SK-MEL-5 (cell line): ENCODE data around the gene CKLF. TPM values are rescaled to one million over a fixed set of nuclear protein-coding genes. Genes with fewer than 3 reads are reported as not detected.
A peak's percentile ranks its signal among the peaks of the same experiment; 100 is the strongest.
"Not testable (repeated sequence)": the region's sequence is repeated elsewhere in the genome, so short reads cannot be mapped to it uniquely, and the experiment has no call there.

Experiments
- DNase-seq: peaks from one replicate; pipeline ENCODE4 v3.0.0-alpha.2; 2016; ENCODE audit warnings: low read depth, low spot score
- in situ Hi-C: cut with HindIII; loops from 2 replicates; pipeline ENCODE4 v1.10.0; 2016; ENCODE audit warnings: low sequenced_read_pairs, high pct_unique_total_duplicates, low pct_unique_long_range_greater_than_20kb
- small RNA-seq, 2 experiments: library from RNA; depleted of rRNA; stranded (forward); fragments of <200 nt; gene quantifications; one replicate each; pipeline ENCODE3, GENCODE V24; 2014
- total RNA-seq: library from RNA; depleted of rRNA; stranded (reverse); fragments of >200 nt; shearing (Covaris generic); gene quantifications from 2 replicates; pipeline ENCODE4 v1.2.3, GENCODE V29; 2014; rRNA removed

Gene CKLF
- total RNA-seq, 1 experiment from 2014 or later: 86.7 TPM

DNA sequence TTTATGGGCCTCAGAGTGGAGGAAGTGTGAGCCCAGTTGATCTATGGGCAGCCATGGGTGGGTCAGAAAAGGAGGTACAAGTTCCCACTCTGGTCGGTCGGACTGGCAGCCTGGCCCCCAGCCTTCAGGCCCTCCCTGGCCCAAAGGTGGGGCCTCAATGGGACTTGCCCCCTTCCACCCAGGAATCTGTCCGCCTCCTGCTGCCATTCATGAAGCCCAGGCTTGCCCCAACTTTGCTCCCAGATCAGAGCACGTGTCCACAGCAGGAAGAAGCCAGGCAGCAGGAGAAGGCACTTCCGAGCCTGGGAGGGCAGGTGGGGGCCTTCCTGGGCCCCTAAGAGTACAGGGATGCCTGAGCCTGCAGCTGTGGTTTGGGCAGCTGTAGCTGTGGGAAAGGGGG lies 49.1 kb downstream of the CKLF start:
- in situ Hi-C loops: no loop called here
- DNase-seq: no peak

DNA sequence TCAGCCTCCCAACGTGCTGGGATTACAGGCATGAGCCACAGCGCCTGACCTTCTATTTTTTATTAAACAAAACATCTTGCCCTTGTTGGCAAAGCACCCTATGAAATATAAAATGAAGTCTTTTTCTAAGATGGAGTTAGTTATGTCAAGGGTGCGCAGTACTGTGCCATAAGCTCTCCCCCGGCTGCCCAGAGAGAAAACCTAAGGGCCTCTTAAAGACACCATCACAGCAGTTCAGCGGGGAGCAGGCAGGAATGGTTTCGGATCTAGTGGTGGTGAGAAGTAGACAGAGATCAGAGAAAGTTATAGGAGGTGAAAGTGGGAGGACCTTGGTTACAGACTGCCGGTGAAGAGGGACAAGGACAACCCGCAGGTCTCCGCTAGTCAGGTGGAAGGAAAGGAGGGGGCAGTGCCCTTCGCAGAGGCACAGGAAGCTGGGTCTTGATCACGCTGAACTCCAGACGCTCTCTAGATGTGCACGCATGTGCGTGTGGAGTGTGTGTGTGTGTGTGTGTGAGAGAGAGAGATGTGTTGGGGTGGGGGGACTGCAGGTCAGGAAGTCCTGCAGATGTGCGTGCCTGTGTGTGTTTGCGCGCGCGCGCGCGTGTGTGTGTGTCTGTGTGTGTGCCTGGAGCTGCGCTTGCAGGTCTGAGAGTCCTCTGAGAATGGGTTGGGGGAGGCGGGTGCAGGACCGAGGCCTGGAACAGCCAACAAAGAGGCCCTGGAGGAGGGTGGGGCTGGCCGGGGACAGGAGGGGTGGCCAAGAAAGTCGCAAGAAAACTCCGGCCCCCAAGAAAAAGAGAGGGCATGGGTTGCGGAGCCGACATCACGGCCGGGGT lies 51.4 kb downstream of the CKLF start:
- in situ Hi-C loops: no loop called here
- DNase-seq: peak; percentile 68

DNA sequence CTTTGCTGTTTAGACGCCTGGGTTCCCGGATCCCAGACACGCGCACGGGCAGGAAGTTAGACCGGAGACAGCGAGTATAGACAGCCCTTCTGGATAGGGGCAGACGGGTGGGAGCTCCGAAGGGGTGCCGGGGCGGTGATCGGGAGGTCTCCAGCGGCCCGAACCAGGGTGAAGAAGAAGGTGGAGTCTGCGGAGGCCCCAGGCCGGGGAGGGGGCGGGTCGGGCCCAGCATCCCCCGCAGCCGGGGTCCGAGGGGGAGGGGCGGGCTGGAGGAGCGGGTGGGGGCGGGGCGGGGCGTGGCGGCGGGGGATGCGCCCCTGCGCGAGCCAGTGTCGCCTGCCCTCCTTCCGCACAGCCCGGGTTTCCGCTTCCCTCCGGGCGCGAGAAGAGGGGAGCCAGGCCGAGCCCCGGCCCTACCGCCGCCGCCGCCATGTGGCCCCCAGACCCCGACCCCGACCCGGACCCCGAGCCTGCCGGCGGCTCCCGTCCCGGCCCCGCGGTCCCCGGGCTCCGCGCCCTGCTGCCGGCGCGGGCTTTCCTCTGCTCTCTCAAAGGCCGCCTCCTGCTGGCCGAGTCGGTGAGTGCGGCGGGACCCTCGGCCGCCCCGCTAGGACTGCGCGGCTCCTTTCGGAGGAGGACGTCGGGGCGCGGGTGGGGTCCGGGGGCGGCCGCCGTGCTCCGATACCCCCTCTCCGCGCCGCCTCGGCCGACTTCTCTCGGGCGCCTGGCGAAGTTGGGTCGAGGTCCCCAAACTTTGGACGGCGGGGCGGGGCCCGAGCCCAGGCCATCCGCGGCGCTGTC lies 52.2 kb downstream of the CKLF start, which contains the start of gene CMTM3:
Gene CMTM3 (plus strand): TSS at position 329 of the 801 bp plus-strand sequence. CDS start 102 bp downstream, at position 431.
- peak; percentile 52 for DNase-seq
- in situ Hi-C loops: no loop called here

DNA sequence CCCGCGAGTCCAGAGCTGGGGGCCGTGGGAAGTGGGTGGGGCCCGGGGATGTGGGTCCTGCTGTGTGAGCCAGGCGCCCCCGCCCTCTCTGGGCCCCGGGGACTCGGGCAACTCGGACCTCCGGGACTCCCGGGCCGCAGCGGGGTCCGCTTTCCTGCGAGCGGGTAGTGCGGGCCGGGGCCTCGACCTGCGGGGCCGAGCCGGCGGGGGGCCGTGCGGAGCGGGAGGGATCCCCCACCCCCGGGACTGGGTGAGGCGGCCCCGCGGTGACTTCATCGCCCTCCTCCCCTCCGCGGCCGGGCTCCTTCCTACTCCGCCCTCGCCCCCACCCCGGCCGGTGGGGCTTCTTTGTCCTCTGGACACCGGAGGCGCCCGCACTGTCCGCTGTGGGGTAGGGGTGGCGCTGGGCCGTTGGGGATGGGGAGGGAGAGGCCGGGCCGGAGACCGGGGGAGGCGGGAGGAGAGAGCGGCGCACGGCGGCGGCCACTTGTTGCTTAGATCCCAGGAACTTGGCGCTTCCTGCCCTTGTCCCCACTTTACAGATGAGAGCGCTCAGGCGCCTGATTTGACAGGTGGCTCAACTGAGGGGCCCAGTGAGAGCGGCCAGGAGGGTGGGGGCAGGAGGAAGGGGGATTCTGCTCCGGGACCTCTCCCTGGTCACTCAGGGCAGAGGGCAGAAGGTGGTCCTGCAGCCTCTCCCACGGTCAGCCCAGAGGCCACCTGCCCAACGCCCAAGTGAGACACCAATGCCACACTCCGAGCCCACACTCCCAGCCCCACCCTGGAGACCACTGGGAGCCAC lies 53.0 kb downstream of the CKLF start:
- no peak for DNase-seq
- in situ Hi-C loops: no loop called here

DNA sequence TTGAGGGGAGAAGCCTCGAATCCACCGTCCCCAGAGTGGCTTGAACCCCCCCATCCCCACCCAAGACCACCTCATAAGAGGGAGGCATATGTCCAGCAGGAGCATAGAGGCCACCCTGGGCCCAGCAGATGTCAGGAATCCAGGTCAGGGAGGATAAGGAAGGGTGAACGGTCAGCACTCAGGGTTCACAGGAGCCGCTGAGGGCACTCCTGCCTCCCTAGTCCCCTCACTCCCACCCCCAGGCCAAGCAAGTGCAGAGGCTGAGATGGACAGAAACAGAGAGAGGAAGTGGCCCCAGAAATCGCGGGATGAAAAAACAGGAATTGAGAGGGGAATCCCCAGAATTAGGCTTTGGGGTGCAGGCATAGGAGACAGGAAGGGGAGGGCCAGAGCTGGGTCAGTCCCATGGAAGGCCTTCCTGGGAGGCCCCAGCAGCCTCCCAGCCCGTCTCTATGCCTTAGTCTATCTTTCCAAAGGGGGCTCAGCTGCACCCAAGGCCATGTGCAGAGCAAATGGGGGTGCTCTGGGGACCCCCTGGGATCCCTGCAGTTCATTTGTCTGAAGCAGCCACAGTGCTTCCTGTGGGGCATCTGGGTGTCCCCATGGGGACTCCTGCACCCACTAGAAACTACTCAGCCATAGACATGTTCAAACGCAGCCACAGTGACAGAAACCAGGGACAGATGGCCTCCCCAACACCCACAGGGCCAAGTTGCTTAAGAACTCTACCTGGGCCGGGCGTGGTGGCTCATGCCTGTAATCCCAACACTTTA lies 53.8 kb downstream of the CKLF start:
- in situ Hi-C loops: no loop called here
- no peak for DNase-seq

DNA sequence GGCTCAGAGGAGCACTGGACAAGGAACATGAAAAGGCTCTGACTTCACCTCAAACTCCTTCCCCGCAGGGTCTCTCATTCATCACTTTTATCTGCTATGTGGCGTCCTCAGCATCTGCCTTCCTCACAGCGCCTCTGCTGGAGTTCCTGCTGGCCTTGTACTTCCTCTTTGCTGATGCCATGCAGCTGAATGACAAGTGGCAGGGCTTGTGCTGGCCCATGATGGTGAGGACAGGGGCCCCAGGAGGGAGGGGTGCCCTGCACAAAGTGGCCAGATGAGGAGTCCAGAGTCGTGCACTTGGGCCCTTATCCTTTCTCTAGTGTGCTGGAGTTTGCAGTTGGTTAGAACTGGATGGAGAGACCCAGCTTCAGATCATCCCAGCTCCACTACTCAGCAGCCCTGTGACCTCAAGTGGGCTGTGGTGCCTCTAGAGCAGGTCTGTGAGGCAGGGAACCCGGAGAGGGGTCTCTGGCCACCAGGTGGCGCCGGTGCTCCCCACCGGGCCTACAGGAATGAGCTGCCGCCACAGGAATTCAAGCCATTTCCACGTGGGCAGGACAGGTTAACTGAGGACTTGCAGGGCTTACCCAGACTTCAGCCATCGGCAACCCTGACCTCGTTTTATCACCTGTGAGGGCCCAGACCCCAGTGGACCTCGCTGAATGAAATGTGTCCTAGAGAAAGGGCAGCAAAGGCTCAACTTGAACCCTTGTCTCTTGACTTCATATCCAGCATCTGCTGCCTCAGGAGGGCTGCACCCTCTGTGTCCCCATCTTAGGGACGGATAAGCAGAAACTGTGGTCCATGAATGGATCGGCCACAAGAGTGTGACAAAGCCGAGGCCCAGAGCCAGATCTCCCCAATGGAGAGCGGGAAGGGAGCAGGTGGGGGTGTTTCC lies 56.1 kb downstream of the CKLF start:
- DNase-seq: peak; percentile 85
- in situ Hi-C loops: no loop called here

DNA sequence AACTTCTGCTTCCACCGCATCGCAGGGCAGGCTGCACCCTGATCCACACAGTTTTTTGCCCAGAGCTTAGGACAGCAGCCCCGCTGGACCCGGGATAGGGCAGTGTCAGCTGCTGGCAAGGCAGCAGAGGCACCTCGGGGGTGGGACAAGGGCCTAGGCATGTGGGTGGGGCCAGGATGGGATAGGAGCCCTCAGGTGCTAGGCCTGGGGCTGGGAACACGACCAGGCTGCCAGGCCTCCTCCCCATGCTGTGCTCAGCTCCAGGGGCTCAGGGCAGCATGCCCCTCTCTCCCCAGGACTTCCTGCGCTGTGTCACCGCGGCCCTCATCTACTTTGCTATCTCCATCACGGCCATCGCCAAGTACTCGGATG lies 56.7 kb downstream of the CKLF start:
- in situ Hi-C loops: no loop called here

DNA sequence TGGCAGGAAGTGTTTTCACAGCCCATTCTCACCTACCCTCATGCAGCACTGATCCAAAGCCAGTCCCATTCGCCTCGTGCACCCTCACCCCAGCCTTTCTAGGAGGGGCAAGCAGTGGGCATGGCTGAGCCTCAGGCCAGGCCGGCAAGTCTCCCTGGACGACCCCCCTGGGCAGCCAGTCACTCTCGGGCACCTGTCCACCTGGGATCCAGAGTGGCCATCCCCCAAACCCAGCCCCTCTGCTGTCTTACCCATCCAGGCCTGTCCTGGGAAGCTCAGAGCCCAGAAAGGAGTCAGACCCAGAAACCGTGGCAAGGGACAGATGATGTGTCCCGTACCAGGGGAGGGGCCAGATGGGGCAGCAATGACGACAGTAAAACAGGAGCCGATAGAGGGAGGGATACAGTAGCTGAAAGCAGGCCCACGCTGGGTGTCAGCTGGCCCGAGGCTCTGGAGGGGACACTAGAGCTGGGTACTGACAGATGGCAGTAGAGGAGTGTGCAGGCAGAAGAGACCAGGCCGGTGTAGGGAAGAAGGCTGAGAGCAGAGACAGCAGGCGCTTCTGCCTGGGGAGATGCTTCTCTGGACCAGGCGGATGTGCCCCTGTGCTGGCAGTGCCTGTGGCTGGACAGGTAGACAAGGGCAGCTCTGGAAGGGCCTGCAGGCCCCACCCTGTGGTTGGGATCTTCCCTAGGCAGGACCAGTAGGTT lies 57.9 kb downstream of the CKLF start:
- in situ Hi-C loops: no loop called here

More for the DNA sequence above, 56.7 kb downstream of the CKLF start:
- DNase-seq: no peak

DNA sequence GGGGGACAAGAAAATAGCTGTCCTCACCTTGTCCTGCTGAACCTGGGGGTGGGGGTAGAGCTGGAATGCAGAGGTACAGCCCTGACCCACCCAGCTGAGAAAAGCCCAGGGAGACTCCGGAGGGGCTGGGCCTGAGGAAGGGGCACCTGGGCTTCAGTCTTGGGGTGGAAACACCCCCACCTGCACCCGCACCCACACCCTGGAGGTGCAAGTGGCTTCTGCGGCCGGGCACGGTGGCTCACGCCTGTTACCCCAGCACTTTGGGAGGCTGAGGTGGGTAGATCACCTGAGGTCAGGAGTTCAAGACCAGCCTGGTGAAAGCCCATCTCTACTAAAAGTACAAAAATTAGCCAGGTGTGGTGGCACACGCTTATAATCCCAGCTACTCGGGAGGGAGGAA lies 59.5 kb downstream of the CKLF start:
- in situ Hi-C loops, DNase-seq: not testable (repeated sequence)

More for the DNA sequence above, 57.9 kb downstream of the CKLF start:
- DNase-seq: no peak

DNA sequence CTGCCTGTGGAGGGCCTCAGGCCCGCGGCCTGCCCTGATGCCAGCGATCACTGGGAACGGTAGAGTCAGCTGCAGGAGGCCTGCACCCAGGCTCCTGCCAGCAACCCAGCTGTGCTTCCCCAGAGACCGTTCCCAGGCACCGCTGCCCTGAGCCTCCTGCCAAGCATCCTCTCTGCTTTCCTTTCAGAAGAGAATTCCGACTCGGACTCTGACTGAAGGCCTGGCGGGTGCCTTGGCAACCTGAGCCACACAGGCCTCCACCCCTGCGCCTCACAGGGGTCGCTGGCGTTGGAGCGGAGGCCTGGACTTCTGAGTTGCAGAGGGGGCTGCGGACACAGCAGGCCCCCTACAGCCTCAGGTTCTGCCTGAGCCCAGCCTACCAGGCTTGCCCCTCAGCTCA lies 60.0 kb downstream of the CKLF start:
- DNase-seq: no peak
- in situ Hi-C loops: no loop called here

DNA sequence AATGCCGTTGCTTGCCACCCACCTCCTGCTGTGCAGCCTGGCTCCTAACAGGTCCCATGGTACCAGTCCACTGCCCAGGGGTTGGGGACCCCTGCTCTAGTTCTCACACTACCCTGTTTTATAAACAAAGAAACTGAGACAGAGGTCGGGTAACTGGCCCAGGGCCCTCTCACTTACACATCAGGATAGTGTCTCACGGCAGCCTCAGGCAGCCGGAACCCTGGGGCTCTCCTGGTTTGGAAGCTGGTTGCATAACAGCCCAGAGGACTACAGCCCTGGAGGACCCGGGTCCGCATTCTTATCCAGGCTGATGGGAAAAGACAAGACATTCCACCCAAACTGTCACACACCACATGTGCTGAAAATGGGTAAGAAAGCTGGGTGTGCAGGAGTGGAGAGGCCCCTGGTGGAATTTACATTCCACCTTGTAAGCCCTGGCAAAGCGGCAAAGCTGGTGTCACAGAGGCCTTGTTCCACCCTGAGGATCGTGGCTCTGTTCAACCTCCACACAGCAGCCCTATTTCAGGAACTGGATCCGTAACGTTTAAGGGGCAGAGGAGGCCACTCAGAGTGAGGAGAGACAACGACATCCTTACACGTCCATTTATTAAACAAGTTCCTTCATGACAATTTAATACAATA lies 61.9 kb downstream of the CKLF start:
- DNase-seq: no peak
- in situ Hi-C loops: no loop called here

Small RNA genes within 50 kb of the gene (small RNA-seq; reads per million reads assigned to genes)
- gene CKLF-CMTM1: 0 reads per million in 2 experiments

Other genes starting within 250 kb of the CKLF start
- not detected in 2 replicates for gene CDH5, start 185.9 kb upstream of the CKLF start, total RNA-seq
- gene BEAN1, start 125.3 kb upstream of the CKLF start, total RNA-seq: 1.4 TPM in 1 of 2 replicates, not detected in the other
- gene TK2, start 2.5 kb upstream of the CKLF start, total RNA-seq: 19.7 and 23.6 TPM in 2 replicates
- 0.77 and 1.1 TPM in 2 replicates for gene CMTM1, start 13.9 kb downstream of the CKLF start, total RNA-seq
- gene CMTM2, start 26.9 kb downstream of the CKLF start, total RNA-seq: not detected in 2 replicates
- 7.9 and 9.1 TPM in 2 replicates for gene CMTM3, start 52.1 kb downstream of the CKLF start, total RNA-seq
- gene CMTM4, start 144.2 kb downstream of the CKLF start, total RNA-seq: 32.7 and 36.9 TPM in 2 replicates
- gene DYNC1LI2, start 199.0 kb downstream of the CKLF start, total RNA-seq: 118 and 127 TPM in 2 replicates
- gene TERB1, start 249.0 kb downstream of the CKLF start, total RNA-seq: not detected in 2 replicates